Bronchial epithelial cell (primary cell): ENCODE data around the gene MMP10. TPM values are rescaled to one million over a fixed set of nuclear protein-coding genes. Genes with fewer than 3 reads are reported as not detected.

ENCODE experiments used
- DNase-seq: peaks from one replicate; pipeline ENCODE4 v3.0.0-alpha.2; 2010; ENCODE audit warnings: low read depth
- FAIRE-seq: peaks from 2 replicates; lab custom pipeline; 2011; peaks lifted over from hg19 to GRCh38; lab: Jason Lieb, UNC
- H3K27me3 ChIP-seq: 2 replicates; pipeline ENCODE4 v1.5.1; 2011; ENCODE audit warnings: low read length; ENCODE audit not compliant: control insufficient read depth, insufficient read depth
- H3K36me3 ChIP-seq: 2 replicates; pipeline ENCODE4 v1.5.1; 2011; ENCODE audit warnings: low read length; ENCODE audit not compliant: control insufficient read depth, insufficient read depth
- H3K4me3 ChIP-seq: 2 replicates; pipeline ENCODE4 v1.5.1; 2011; ENCODE audit warnings: mild to moderate bottlenecking, low read depth, low read length, control low read depth
- total RNA-seq: library from RNA; depleted of rRNA; stranded (reverse); fragments of >200 nt; gene quantifications from 2 replicates; pipeline ENCODE4 v1.2.1, GENCODE V29; 2014
- TF ChIP-seq, protein P1 (sequence below): IDR thresholded peaks from 2 replicates; pipeline ENCODE4 v1.5.1; 2011; ENCODE audit warnings: mild to moderate bottlenecking, moderate library complexity, low read length, control low read depth, inconsistent platforms; ENCODE audit not compliant: insufficient read depth, severe bottlenecking

MMP10 gene
- total RNA-seq, 1 donor from 2014 or later, result 4.2 TPM

DNA sequence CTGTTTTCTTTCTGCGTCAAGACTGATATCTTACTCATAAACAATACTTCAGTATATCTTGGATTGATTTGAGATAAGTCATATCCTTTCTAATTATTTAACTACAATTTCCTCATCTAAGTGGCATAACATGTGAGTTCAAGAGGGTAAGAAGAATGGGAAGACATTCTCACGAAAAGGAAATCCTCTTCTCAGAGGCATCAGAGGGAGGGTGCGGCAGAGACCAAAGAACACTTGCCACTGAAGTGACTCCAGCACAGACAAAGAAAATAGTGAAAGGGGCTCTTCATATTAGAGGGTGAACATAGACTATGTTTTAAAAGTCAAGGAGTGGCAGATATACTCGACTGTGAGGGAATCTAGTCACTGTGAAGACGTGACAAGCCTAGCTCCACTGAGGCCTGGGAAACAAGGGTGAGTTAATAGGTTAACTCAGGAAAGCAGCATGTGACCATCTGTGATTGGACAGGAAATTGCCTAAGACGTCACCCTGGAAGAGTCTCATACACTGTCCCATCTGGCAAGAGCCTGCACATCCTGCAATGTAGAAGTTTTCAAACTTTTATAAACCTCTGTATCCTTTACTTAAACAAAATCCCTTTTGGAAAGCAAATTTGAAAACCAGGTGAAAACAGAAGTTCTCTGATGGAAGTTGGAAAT is 19.4 kb upstream of the MMP10 start:
- H3K36me3 ChIP-seq, result no peaks in the 10 kb centered on the region
- H3K4me3 ChIP-seq, result no peak overlapping the region
- FAIRE-seq (no peak), DNase-seq (no peak)
- TF ChIP-seq, protein P1, sequence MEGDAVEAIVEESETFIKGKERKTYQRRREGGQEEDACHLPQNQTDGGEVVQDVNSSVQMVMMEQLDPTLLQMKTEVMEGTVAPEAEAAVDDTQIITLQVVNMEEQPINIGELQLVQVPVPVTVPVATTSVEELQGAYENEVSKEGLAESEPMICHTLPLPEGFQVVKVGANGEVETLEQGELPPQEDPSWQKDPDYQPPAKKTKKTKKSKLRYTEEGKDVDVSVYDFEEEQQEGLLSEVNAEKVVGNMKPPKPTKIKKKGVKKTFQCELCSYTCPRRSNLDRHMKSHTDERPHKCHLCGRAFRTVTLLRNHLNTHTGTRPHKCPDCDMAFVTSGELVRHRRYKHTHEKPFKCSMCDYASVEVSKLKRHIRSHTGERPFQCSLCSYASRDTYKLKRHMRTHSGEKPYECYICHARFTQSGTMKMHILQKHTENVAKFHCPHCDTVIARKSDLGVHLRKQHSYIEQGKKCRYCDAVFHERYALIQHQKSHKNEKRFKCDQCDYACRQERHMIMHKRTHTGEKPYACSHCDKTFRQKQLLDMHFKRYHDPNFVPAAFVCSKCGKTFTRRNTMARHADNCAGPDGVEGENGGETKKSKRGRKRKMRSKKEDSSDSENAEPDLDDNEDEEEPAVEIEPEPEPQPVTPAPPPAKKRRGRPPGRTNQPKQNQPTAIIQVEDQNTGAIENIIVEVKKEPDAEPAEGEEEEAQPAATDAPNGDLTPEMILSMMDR, result no peak
- H3K27me3 ChIP-seq, result no peaks in the 10 kb centered on the region

DNA sequence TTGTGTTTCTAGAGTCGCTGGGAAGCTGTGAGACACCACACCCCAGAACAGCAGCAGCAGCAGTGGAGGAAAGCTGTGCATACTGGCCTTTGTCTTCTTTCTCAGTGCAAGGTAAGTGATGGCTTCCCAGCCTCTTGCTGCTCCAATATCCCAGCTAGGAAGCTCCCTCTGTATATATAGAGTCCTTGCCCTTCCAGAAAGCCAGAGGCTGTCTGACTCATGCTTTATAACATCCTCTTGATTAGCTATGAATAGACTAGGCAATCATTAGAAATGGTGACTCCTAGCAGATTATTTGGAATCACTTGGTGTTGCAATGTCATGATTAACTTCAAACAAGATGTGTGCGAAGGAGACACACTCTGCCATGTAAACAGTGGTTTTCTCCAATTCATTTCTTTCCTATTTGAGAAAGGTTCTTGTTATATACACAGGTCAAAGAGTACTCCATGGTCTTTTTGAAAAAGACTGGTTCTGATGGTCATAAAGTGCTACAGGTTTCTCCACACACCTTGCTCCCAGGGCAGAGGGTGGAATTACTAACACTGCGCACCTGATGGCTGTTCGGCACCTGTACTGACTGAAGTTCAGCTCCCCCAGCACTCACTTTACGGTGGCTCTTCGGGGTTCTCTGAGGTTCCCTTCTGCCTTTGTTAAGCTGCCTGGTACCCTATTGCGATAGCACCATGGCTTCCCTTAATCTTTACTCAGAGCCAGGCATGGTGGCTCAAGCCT is 17.8 kb upstream of the MMP10 start, which contains the start of gene MMP1:
Gene MMP1 (minus strand): TSS at position 149 of the 735 bp plus-strand sequence. CDS start 68 bp downstream, at position 81.
- peak; percentile 99 for DNase-seq
- TF ChIP-seq, protein P1, result no peak
- H3K4me3 ChIP-seq, result no peak within 1 kb of the TSS
- H3K27me3 ChIP-seq, result no peaks in the 10 kb centered on the region
- FAIRE-seq, result no peak
- H3K36me3 ChIP-seq, result no peaks in the 10 kb centered on the region

DNA sequence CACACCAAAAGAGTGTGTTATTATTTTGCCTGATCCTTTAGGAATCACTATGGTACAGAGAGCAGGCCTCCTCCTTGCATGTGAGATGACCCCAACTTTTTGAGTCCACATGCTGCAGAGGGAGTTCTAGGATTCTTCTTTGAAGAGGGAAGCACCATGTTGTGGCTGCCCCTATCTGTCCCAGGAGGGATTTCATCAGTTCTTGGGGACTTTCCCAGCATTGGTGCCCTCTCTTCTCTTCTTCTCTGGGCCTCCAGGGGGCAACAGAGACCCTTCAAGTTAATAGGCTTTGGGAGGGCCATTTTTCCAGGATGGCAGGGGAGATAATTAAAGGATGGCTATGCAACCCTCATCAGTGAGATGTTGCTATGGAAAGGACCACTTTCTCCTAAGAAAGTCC is 14.0 kb upstream of the MMP10 start:
- no peaks in the 10 kb centered on the region for H3K27me3 ChIP-seq
- H3K4me3 ChIP-seq, result no peak overlapping the region
- no peaks in the 10 kb centered on the region for H3K36me3 ChIP-seq
- TF ChIP-seq, protein P1, result no peak
- DNase-seq (peak; percentile 35), FAIRE-seq (no peak)

DNA sequence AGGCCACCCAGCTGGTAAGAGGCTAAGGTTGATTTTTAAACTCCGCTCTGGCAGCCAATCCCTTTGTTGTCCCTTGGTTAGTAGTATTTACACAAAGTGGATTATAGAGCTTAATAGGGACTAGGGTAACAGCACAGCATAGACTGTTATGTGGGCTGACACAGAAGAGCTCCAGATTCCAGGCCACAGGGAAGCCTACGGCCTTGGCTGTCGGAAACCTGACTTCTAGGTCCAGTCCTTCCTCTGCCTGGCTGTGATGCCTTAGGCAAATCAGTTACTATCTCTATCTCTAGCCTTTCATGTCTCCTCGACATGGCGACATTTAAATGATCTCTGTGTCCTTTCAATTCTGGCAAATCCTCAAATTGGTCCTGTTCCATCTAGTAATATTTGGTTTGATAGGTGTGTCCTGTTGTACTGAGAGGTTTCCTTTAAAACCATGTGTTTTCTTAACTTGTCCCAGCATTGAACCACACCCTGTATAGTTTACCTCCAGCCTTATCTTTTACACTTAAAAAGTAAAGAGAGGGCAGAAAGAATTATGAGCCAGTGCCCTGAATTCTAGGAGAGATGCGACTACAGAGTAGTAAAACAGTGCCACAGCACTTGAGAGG is 13.4 kb upstream of the MMP10 start:
- no peaks in the 10 kb centered on the region for H3K36me3 ChIP-seq
- no peaks in the 10 kb centered on the region for H3K27me3 ChIP-seq
- FAIRE-seq (peak; percentile 18), DNase-seq (no peak)
- H3K4me3 ChIP-seq, result no peak overlapping the region
- TF ChIP-seq, protein P1, result no peak

DNA sequence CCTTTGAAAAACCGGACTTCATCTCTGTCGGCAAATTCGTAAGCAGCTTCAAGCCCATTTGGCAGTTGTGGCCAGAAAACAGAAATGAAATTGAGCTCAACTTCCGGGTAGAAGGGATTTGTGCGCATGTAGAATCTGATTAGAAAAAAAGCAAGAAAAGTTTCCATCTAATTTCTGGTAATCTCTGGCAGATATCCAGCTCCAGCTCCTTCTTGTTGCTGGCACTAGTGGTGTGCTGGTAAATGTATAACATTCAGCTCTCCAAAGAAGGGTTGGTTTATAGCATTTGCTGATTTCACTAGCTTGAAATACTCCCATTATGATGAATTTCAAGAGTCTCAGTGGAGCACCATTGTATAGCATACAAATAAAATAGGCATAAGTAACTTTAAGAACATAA is 12.2 kb upstream of the MMP10 start:
- Histone ChIP-seq H3K27me3 (no peaks in the 10 kb centered on the region), H3K36me3 (no peaks in the 10 kb centered on the region), H3K4me3 (no peak overlapping the region)
- FAIRE-seq, result no peak
- no peak for DNase-seq
- TF ChIP-seq, protein P1, result no peak
